Vagina (tissue), 2 donors: ENCODE measurements around the gene NTRK1.

Experiments
- CTCF ChIP-seq, 3 experiments: fragments of 450-650 bp in 2 of 3; fragments of 200-600 bp in 1 of 3; sonication (generic) in 1 of 3; IDR thresholded peaks; one replicate each; pipeline ENCODE4 v1.5.1; 2017 to 2019; ENCODE audit warnings: antibody characterized with exemption in 3 of 3, mild to moderate bottlenecking in 2 of 3, moderate library complexity in 2 of 3
- POLR2A ChIP-seq, 2 donors: fragments of 450-650 bp; IDR thresholded peaks; one replicate each; pipeline ENCODE4 v1.6.1; 2017; ENCODE audit warnings: antibody characterized with exemption in 2 of 2, mild to moderate bottlenecking in 2 of 2, moderate library complexity in 2 of 2
- POLR2AphosphoS5 ChIP-seq, 2 donors: sonication (generic); formaldehyde crosslinking; IDR thresholded peaks; one replicate each; pipeline ENCODE4 v1.9.0; 2017; ENCODE audit warnings: antibody characterized with exemption in 2 of 2, mild to moderate bottlenecking in 2 of 2, low read depth in 1 of 2; ENCODE audit not compliant: insufficient read depth in 1 of 2

DNA sequence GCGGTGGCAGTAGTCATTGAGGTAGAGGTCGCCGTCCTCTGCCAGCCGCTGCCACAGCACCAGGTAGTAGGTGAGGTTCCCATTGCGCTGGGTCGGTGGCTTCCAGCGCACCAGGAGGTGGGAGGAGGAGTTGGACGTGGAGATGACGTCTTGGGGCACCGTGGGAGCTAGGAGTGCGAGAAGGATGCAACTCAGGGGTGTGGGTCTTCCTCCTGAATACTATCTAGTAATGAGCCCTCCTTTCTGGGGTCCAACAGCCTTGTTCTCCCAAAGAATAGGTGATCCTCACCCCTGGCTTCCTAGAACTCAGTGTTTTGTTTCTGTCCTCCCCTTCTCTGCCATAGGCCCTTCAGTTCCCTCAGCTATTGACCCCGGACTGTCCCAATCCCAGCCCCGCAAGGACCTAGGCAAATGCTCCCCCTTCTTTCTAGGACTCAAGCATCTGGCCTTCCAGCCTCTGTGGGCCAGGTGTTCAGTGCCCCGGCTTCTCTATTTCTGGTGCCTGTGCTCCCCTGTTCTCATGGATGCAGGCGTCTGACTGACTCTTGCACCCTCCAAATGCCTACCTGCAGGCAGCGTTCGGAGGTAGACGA, 14.6 kb upstream of the NTRK1 start:
- no peak for TF ChIP-seq POLR2AphosphoS5 (IDR thresholded peaks at IDR 0.05; ENCODE audit: insufficient read depth in 1 of 2, low read depth in 1 of 2)
- no peak for TF ChIP-seq CTCF (IDR thresholded peaks at IDR 0.05)
- no peak for TF ChIP-seq POLR2A (IDR thresholded peaks at IDR 0.05)
